SU-DHL-6 (cell line): ENCODE results near the gene MAP2K6.

Experiments
- CTCF ChIP-seq: fragments of 200-600 bp; sonication (generic); IDR thresholded peaks from one replicate; pipeline ENCODE4 v1.5.1; 2017; ENCODE audit warnings: antibody characterized with exemption, mild to moderate bottlenecking, low read length, moderate library complexity; ENCODE audit not compliant: insufficient read depth, poor library complexity, severe bottlenecking
- EZH2phosphoT487 ChIP-seq: fragments of 200-600 bp; sonication (generic), shearing (Covaris generic); conservative IDR thresholded peaks from 2 replicates; pipeline ENCODE4 v1.6.1; 2018; ENCODE audit warnings: mild to moderate bottlenecking, antibody characterized with exemption, low read length, moderate library complexity, mixed read lengths

GRCh38 chr17:69547947-69548346, 133.4 kb downstream of the MAP2K6 start:
- TF ChIP-seq EZH2phosphoT487: no peak
- no peak for TF ChIP-seq CTCF
